B cell (primary cell): Measurements from ENCODE around the gene MS4A2. TPM values are rescaled to one million over a fixed set of nuclear protein-coding genes. Genes with fewer than 3 reads are reported as not detected.

Experiments
- ATAC-seq: fragments of 200-7000 bp; cut with Tn5 transposase; one replicate; pipeline ENCODE4 v1.10.0; 2021; ENCODE audit warnings: low read depth, mild to moderate bottlenecking, moderate number of reproducible peaks, moderate library complexity
- CTCF ChIA-PET: fragments of 350-600 bp; sonication (Branson Sonifier 250); formaldehyde crosslinking; loops from one replicate; lab custom pipeline; 2021; ENCODE audit warnings: antibody characterized with exemption, inconsistent platforms; lab: Charles Lee
- POLR2A ChIA-PET: fragments of 350-600 bp; sonication (Branson Sonifier 250); formaldehyde crosslinking; loops from one replicate; lab custom pipeline; 2021; ENCODE audit warnings: antibody characterized with exemption; lab: Charles Lee
- DNase-seq: peaks from one replicate; pipeline ENCODE4 v3.0.0; 2013
- H2AFZ ChIP-seq: 2 replicates; pipeline ENCODE4 v1.6.1; 2012; ENCODE audit warnings: mild to moderate bottlenecking, low read depth, low read length; ENCODE audit not compliant: insufficient read depth, poor library complexity, severe bottlenecking
- H3K27ac ChIP-seq, 2 donors: 1 replicate in 1 of 2; 2 replicates in 1 of 2; pipeline ENCODE4 v1.5.1; 2012 to 2013; ENCODE audit warnings: low read length in 2 of 2, mild to moderate bottlenecking in 2 of 2, moderate library complexity in 1 of 2
- H3K27me3 ChIP-seq, 4 experiments: fragments of 200-600 bp in 1 of 4; sonication (generic) in 1 of 4; replicated peaks in 1 of 4; 1 replicate in 2 of 4; 2 replicates in 2 of 4; pipeline versions ENCODE4 v1.6.1 to v1.7.0; 2013 to 2016; ENCODE audit warnings: low read length in 3 of 4, mild to moderate bottlenecking in 2 of 4, mixed read lengths in 1 of 4, moderate library complexity in 1 of 4; ENCODE audit not compliant: insufficient read depth in 4 of 4, control insufficient read depth in 3 of 4; ENCODE audit errors: control extremely low read depth in 1 of 4
- H3K36me3 ChIP-seq, 2 experiments: replicated peaks in 1 of 2; 1 replicate in 1 of 2; 2 replicates in 1 of 2; pipeline versions ENCODE4 v1.6.1 to v1.7.1; 2013; ENCODE audit warnings: low read length in 1 of 2; ENCODE audit not compliant: insufficient read depth in 2 of 2, control insufficient read depth in 1 of 2; ENCODE audit errors: control extremely low read depth in 1 of 2, extremely low read depth in 1 of 2
- H3K4me1 ChIP-seq, 2 donors: fragments of 200-600 bp in 1 of 2; sonication (generic) in 1 of 2; 1 replicate in 1 of 2; 2 replicates in 1 of 2; pipeline versions ENCODE4 v1.5.1 to v1.6.1; 2013 to 2017; ENCODE audit warnings: low read length in 2 of 2; ENCODE audit not compliant: control insufficient read depth in 2 of 2, insufficient read depth in 2 of 2
- H3K4me2 ChIP-seq: replicated peaks from 2 replicates; pipeline ENCODE3; 2012; ENCODE audit warnings: mild to moderate bottlenecking, low read depth, low read length; ENCODE audit not compliant: poor library complexity, severe bottlenecking
- H3K4me3 ChIP-seq, 5 experiments: fragments of 200-600 bp in 1 of 5; sonication (generic) in 1 of 5; 1 replicate in 3 of 5; 2 replicates in 2 of 5; pipeline versions ENCODE4 v1.5.1 to v1.7.0; 2011 to 2016; ENCODE audit warnings: low read length in 4 of 5, mild to moderate bottlenecking in 4 of 5, low read depth in 2 of 5, control low read depth in 1 of 5, moderate library complexity in 1 of 5; ENCODE audit not compliant: insufficient read depth in 1 of 5; ENCODE audit errors: control extremely low read depth in 1 of 5, extremely low read depth in 1 of 5
- H3K79me2 ChIP-seq: fragments of 200-600 bp; sonication (generic); one replicate; pipeline ENCODE4 v1.6.0; 2016; ENCODE audit warnings: low read length; ENCODE audit not compliant: control insufficient read depth, insufficient read depth
- H3K9ac ChIP-seq: fragments of 200-600 bp; sonication (generic); 2 replicates; pipeline ENCODE4 v1.6.1; 2017; ENCODE audit warnings: mild to moderate bottlenecking, low read length, moderate library complexity
- H3K9me3 ChIP-seq, 3 donors: one replicate each; pipeline versions ENCODE4 v1.6.1 to v1.7.1; 2013; ENCODE audit warnings: low read length in 2 of 3; ENCODE audit not compliant: control insufficient read depth in 2 of 3, insufficient read depth in 1 of 3; ENCODE audit errors: control extremely low read depth in 1 of 3
- H4K20me1 ChIP-seq: 2 replicates; pipeline ENCODE4 v1.6.0; 2012; ENCODE audit warnings: mild to moderate bottlenecking, low read length; ENCODE audit not compliant: insufficient read depth, control insufficient read depth, poor library complexity, severe bottlenecking
- H3K27ac Mint-ChIP-seq: one replicate; pipeline ENCODE4 v1.8.0; 2021; ENCODE audit warnings: mixed read lengths
- H3K27me3 Mint-ChIP-seq: one replicate; pipeline ENCODE4 v1.8.0; 2021; ENCODE audit warnings: mixed read lengths
- H3K4me1 Mint-ChIP-seq: one replicate; pipeline ENCODE4 v1.8.0; 2021; ENCODE audit warnings: mixed read lengths
- H3K4me3 Mint-ChIP-seq: one replicate; pipeline ENCODE4 v1.8.0; 2021; ENCODE audit warnings: mixed read lengths
- H3K9me3 Mint-ChIP-seq: one replicate; pipeline ENCODE4 v1.8.0; 2022; ENCODE audit warnings: mixed read lengths; ENCODE audit not compliant: insufficient read depth
- EZH2 ChIP-seq: IDR thresholded peaks from 2 replicates; pipeline ENCODE4 v1.6.1; 2012; ENCODE audit warnings: borderline replicate concordance, low read depth, mild to moderate bottlenecking, moderate library complexity, low read length; ENCODE audit not compliant: insufficient read depth, poor library complexity, severe bottlenecking
- WGBS: methylation state at CpG from one replicate; pipeline ENCODE4 v1.1.5; 2013; ENCODE audit warnings: missing lambda C conversion rate; ENCODE audit not compliant: insufficient coverage; 5-methylcytosine and 5-hydroxymethylcytosine counted together
- intact Hi-C: fragments of 100-400 bp; cut with micrococcal nuclease; formaldehyde crosslinking; loops from one replicate; pipeline ENCODE4 v1.10.0; 2022
- polyA plus RNA-seq: library from polyadenylated mRNA; depleted of rRNA; stranded (reverse); fragments of >200 nt; gene quantifications from 2 replicates; pipeline ENCODE4 v1.2.3, GENCODE V29; 2012
- total RNA-seq, 2 donors: library from RNA; stranded (reverse); fragments of 120-200 nt in 1 of 2; gene quantifications; 1 replicate in 1 of 2; 2 replicates in 1 of 2; pipeline versions ENCODE4 v1.2.3 to v1.2.4, GENCODE V29; 2013 to 2022
- TF ChIP-seq, protein P1 (sequence below): fragments of 200-600 bp; IDR thresholded peaks from one replicate; pipeline ENCODE4 v1.8.0; 2022; ENCODE audit warnings: antibody characterized with exemption, mild to moderate bottlenecking

MS4A2 gene
- total and polyA plus RNA-seq, 2 donors (not counting 1 experiment from before 2014, with no cell fraction given), result not detected

DNA sequence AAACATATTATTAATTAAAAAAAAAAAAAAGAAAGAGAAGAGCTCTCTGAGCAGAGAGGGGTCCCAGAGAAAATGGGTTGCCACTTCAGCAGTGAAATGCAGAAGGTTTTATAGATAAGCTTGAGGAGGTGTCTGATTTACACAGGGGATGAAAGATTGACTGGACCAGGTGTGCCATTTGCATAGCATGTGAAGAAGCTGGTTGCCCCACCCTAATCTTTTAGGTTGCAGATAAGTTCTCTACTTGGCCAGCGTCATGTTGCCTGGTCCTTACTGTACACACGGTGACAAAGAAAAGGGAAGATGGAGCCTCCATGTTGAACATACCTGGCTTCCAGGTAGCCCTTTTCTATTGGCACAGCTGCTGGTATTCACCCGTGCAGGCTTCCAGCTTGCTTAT lies 41.4 kb downstream of the MS4A2 start:
- DNase-seq, result no peak
- WGBS, result 0% methylated on average over 2 of the region's 3 CpGs
- H3K4me3 ChIP-seq, result no peak overlapping the region
- no peaks in the 10 kb centered on the region for H3K79me2 ChIP-seq
- ATAC-seq, result no peak
- no peak overlapping the region for H3K9ac ChIP-seq
- H3K27ac Mint-ChIP-seq, result no peak overlapping the region
- H3K4me3 Mint-ChIP-seq, result no peak overlapping the region
- TF ChIP-seq, protein P1, sequence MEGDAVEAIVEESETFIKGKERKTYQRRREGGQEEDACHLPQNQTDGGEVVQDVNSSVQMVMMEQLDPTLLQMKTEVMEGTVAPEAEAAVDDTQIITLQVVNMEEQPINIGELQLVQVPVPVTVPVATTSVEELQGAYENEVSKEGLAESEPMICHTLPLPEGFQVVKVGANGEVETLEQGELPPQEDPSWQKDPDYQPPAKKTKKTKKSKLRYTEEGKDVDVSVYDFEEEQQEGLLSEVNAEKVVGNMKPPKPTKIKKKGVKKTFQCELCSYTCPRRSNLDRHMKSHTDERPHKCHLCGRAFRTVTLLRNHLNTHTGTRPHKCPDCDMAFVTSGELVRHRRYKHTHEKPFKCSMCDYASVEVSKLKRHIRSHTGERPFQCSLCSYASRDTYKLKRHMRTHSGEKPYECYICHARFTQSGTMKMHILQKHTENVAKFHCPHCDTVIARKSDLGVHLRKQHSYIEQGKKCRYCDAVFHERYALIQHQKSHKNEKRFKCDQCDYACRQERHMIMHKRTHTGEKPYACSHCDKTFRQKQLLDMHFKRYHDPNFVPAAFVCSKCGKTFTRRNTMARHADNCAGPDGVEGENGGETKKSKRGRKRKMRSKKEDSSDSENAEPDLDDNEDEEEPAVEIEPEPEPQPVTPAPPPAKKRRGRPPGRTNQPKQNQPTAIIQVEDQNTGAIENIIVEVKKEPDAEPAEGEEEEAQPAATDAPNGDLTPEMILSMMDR, result no peak
- TF ChIP-seq EZH2, result no peak
- POLR2A ChIA-PET, result no interaction called here
- H3K36me3 ChIP-seq, result no peaks in the 10 kb centered on the region
- H3K9me3 Mint-ChIP-seq, result no peaks in the 10 kb centered on the region
- peaks cover 0 to 4% (median 0%) of the 10 kb centered on the region in 4 experiments for H3K27me3 ChIP-seq
- peaks cover 13 to 14% of the 10 kb centered on the region in 2 donors for H3K4me1 ChIP-seq
- H3K9me3 ChIP-seq, result peaks cover 1 to 8% (median 2%) of the 10 kb centered on the region in 3 donors
- H3K27ac ChIP-seq, result no peak overlapping the region
- H2AFZ ChIP-seq, result no peak overlapping the region
- intact Hi-C loops, result no loop called here
- H3K27me3 Mint-ChIP-seq, result no peaks in the 10 kb centered on the region
- peaks cover 16% of the 10 kb centered on the region for H3K4me1 Mint-ChIP-seq
- no peak overlapping the region for H3K4me2 ChIP-seq
- no peaks in the 10 kb centered on the region for H4K20me1 ChIP-seq
- CTCF ChIA-PET, result interaction anchor here (0.9 kb wide), 1 partner anchor 376 kb away, joined by 3 read pairs; no protein-coding TSS in a partner anchor

DNA sequence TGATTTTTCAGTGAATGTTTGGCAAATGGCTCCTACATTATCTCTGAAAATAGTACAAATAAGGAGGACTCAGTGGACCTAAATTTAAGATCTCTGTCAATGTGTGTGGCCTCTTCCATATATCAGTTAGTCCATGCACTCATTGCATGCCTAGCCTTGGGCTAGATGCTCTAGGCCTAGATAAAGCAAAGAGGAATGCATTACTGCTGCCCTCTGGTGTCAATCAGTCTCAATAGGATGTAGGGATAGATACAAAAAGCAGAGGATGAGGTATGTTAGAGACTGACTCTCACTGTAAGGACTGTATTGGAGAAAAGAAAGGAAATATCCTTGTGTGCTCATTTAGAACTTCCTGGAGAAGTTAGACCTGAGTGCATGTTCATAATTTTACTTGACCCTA lies 42.0 kb downstream of the MS4A2 start:
- Histone ChIP-seq H4K20me1 (no peaks in the 10 kb centered on the region), H3K79me2 (no peaks in the 10 kb centered on the region), H3K27me3 (peaks cover 0 to 4% (median 0%) of the 10 kb centered on the region in 4 experiments), H3K4me2 (no peak overlapping the region), H3K9me3 (peaks cover 1 to 8% (median 2%) of the 10 kb centered on the region in 3 donors), H3K36me3 (no peaks in the 10 kb centered on the region), H3K9ac (no peak overlapping the region), H3K27ac (no peak overlapping the region), H3K4me1 (peaks cover 7 to 8% of the 10 kb centered on the region in 2 donors), H3K4me3 (no peak overlapping the region), H2AFZ (no peak overlapping the region)
- no peak overlapping the region for H3K4me3 Mint-ChIP-seq
- TF ChIP-seq, protein P1, result no peak
- TF ChIP-seq EZH2, result no peak
- ATAC-seq, result no peak
- H3K27ac Mint-ChIP-seq, result no peak overlapping the region
- peak; percentile 37 for DNase-seq
- no peaks in the 10 kb centered on the region for H3K27me3 Mint-ChIP-seq
- ChIA-PET CTCF (no interaction called here), POLR2A (no interaction called here)
- intact Hi-C loops, result no loop called here
- H3K4me1 Mint-ChIP-seq, result peaks cover 10% of the 10 kb centered on the region
- H3K9me3 Mint-ChIP-seq, result no peaks in the 10 kb centered on the region
